Measurements from ENCODE around the gene ABCA1.

DNA sequence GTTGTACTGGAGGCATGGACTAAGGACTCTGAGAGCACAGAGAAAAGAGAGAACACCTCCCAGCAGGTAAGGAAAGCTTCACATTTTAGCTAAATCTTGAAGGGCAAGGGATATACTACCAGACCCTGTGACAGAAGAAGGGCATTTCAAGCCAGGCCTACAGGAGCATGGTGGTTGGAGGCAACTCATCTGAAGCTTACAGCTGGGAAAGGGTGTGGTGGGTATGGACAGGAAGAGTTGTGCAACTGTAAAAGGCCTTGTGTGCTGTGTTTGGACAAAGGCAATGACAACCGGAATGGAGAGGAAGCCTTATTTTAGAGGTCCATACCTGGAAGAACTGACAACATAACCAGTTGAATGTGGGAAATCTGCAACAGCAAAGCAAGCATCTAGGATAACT lies 132.9 kb downstream of the ABCA1 start:
- TF ChIP-seq ATF7 (IDR thresholded peaks at IDR 0.05; ENCODE audit: low read depth) (no peak), BHLHE40 (IDR thresholded peaks at IDR 0.05; ENCODE audit: borderline replicate concordance in 1 of 2, low read depth in 2 of 2, low read length in 1 of 2) (no peak), TCF12 (IDR thresholded peaks at IDR 0.05; ENCODE audit: low read depth, low read length) (no peak), RAD21 (IDR thresholded peaks at IDR 0.05; ENCODE audit: insufficient read depth, low read depth, low read length) (no peak), ESRRA (IDR thresholded peaks at IDR 0.05; ENCODE audit: low read length) (no peak)
- TF ChIP-seq, protein P1, sequence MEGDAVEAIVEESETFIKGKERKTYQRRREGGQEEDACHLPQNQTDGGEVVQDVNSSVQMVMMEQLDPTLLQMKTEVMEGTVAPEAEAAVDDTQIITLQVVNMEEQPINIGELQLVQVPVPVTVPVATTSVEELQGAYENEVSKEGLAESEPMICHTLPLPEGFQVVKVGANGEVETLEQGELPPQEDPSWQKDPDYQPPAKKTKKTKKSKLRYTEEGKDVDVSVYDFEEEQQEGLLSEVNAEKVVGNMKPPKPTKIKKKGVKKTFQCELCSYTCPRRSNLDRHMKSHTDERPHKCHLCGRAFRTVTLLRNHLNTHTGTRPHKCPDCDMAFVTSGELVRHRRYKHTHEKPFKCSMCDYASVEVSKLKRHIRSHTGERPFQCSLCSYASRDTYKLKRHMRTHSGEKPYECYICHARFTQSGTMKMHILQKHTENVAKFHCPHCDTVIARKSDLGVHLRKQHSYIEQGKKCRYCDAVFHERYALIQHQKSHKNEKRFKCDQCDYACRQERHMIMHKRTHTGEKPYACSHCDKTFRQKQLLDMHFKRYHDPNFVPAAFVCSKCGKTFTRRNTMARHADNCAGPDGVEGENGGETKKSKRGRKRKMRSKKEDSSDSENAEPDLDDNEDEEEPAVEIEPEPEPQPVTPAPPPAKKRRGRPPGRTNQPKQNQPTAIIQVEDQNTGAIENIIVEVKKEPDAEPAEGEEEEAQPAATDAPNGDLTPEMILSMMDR (IDR thresholded peaks at IDR 0.05 in 2 of 3, conservative IDR thresholded peaks at IDR 0.05 in 1 of 3; ENCODE audit: control insufficient read depth in 2 of 3, extremely low read depth in 1 of 3, insufficient read depth in 1 of 3, low read depth in 3 of 3, low read length in 3 of 3) = no peak
- TF ChIP-seq, protein P2, sequence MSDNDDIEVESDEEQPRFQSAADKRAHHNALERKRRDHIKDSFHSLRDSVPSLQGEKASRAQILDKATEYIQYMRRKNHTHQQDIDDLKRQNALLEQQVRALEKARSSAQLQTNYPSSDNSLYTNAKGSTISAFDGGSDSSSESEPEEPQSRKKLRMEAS (IDR thresholded peaks at IDR 0.05; ENCODE audit: low read depth, low read length) = no peak
- TF ChIP-seq, protein P3, sequence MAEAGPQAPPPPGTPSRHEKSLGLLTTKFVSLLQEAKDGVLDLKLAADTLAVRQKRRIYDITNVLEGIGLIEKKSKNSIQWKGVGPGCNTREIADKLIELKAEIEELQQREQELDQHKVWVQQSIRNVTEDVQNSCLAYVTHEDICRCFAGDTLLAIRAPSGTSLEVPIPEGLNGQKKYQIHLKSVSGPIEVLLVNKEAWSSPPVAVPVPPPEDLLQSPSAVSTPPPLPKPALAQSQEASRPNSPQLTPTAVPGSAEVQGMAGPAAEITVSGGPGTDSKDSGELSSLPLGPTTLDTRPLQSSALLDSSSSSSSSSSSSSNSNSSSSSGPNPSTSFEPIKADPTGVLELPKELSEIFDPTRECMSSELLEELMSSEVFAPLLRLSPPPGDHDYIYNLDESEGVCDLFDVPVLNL (IDR thresholded peaks at IDR 0.05; ENCODE audit: low read depth, low read length) = no peak
